Measurements from ENCODE around the gene DNER.

Gene DNER

GRCh38 chr2:229612384-229612971 lies 101.9 kb downstream of the DNER start:
- no peak for DNase-seq (ENCODE audit: extremely low read depth, insufficient read length)
- Histone ChIP-seq H3K4me3 (replicated peaks; ENCODE audit: low read depth, low read length) (no peak overlapping the region), H3K36me3 (ENCODE audit: control insufficient read depth, insufficient read depth, low read length) (no peaks in the 10 kb centered on the region), H3K27me3 (replicated peaks; ENCODE audit: control insufficient read depth, insufficient read depth, low read length) (no peaks in the 10 kb centered on the region)
- TF ChIP-seq CTCF (IDR thresholded peaks at IDR 0.05; ENCODE audit: insufficient read depth, low read length, poor library complexity, severe bottlenecking): no peak

GRCh38 chr2:229611360-229611759 lies 103.0 kb downstream of the DNER start:
- H3K27me3 ChIP-seq (replicated peaks; ENCODE audit: control insufficient read depth, insufficient read depth, low read length): no peaks in the 10 kb centered on the region
- DNase-seq (ENCODE audit: extremely low read depth, insufficient read length): no peak
- no peaks in the 10 kb centered on the region for H3K36me3 ChIP-seq (ENCODE audit: control insufficient read depth, insufficient read depth, low read length)
- no peak overlapping the region for H3K4me3 ChIP-seq (replicated peaks; ENCODE audit: low read depth, low read length)
- no peak for TF ChIP-seq CTCF (IDR thresholded peaks at IDR 0.05; ENCODE audit: insufficient read depth, low read length, poor library complexity, severe bottlenecking)

- H3K27me3 ChIP-seq (replicated peaks; ENCODE audit: control insufficient read depth, insufficient read depth, low read length): no peaks in the 10 kb centered on the region
- DNase-seq (ENCODE audit: extremely low read depth, insufficient read length): no peak
- TF ChIP-seq CTCF (IDR thresholded peaks at IDR 0.05; ENCODE audit: insufficient read depth, low read length, poor library complexity, severe bottlenecking): no peak
Observed at GRCh38 chr2:229610872-229611271, 103.5 kb downstream of the DNER start.

GRCh38 chr2:229610333-229610732 lies 104.0 kb downstream of the DNER start:
- Histone ChIP-seq H3K4me3 (replicated peaks; ENCODE audit: low read depth, low read length) (no peak overlapping the region), H3K36me3 (ENCODE audit: control insufficient read depth, insufficient read depth, low read length) (no peaks in the 10 kb centered on the region), H3K27me3 (replicated peaks; ENCODE audit: control insufficient read depth, insufficient read depth, low read length) (no peaks in the 10 kb centered on the region)
- DNase-seq (ENCODE audit: extremely low read depth, insufficient read length): no peak
- TF ChIP-seq CTCF (IDR thresholded peaks at IDR 0.05; ENCODE audit: insufficient read depth, low read length, poor library complexity, severe bottlenecking): no peak

More at GRCh38 chr2:229610872-229611271, 103.5 kb downstream of the DNER start:
- Histone ChIP-seq H3K36me3 (ENCODE audit: control insufficient read depth, insufficient read depth, low read length) (no peaks in the 10 kb centered on the region), H3K4me3 (replicated peaks; ENCODE audit: low read depth, low read length) (no peak overlapping the region)

- no peak for DNase-seq (ENCODE audit: extremely low read depth, insufficient read length)
- Histone ChIP-seq H3K27me3 (replicated peaks; ENCODE audit: control insufficient read depth, insufficient read depth, low read length) (no peaks in the 10 kb centered on the region), H3K36me3 (ENCODE audit: control insufficient read depth, insufficient read depth, low read length) (no peaks in the 10 kb centered on the region), H3K4me3 (replicated peaks; ENCODE audit: low read depth, low read length) (no peak overlapping the region)
- no peak for TF ChIP-seq CTCF (IDR thresholded peaks at IDR 0.05; ENCODE audit: insufficient read depth, low read length, poor library complexity, severe bottlenecking)
Observed at GRCh38 chr2:229601936-229602335, 112.4 kb downstream of the DNER start.

- DNase-seq (ENCODE audit: extremely low read depth, insufficient read length): no peak
- Histone ChIP-seq H3K27me3 (replicated peaks; ENCODE audit: control insufficient read depth, insufficient read depth, low read length) (no peaks in the 10 kb centered on the region), H3K36me3 (ENCODE audit: control insufficient read depth, insufficient read depth, low read length) (no peaks in the 10 kb centered on the region), H3K4me3 (replicated peaks; ENCODE audit: low read depth, low read length) (no peak overlapping the region)
- no peak for TF ChIP-seq CTCF (IDR thresholded peaks at IDR 0.05; ENCODE audit: insufficient read depth, low read length, poor library complexity, severe bottlenecking)
Observed at GRCh38 chr2:229601396-229601795, 113.0 kb downstream of the DNER start.

Measured in GM06990 (cell line).